HG02973 (cell line): Measurements from ENCODE around the gene RASD1.

Experiments
- ATAC-seq: cut with Tn5 transposase; IDR thresholded peaks from one replicate; pipeline ENCODE4 v1.9.1; 2021; ENCODE audit warnings: moderate library complexity; ENCODE audit not compliant: unreplicated experiment

RASD1 gene

DNA sequence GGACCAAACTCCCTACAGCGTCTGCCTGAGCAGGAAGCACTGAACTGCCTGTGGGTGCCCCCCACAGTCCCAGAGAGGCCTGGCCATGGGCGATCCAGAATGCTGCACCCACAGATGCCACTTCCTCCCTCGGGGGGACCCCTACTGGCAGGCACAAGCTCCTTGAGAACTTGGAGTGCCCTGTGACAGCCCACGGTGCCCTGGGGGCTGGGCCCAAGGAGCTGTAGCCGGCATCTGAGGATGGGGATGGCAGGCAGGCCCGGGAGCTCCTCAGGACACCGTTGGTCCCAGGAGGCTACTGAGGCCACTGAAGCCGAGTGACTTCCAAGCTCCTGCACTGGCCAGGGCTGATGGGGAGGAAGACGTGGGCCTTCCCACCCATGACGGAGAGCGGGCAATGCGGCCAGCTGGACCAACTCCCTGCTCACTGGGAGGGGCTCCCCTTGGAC is 15.1 kb upstream of the RASD1 start:
- no peak for ATAC-seq

DNA sequence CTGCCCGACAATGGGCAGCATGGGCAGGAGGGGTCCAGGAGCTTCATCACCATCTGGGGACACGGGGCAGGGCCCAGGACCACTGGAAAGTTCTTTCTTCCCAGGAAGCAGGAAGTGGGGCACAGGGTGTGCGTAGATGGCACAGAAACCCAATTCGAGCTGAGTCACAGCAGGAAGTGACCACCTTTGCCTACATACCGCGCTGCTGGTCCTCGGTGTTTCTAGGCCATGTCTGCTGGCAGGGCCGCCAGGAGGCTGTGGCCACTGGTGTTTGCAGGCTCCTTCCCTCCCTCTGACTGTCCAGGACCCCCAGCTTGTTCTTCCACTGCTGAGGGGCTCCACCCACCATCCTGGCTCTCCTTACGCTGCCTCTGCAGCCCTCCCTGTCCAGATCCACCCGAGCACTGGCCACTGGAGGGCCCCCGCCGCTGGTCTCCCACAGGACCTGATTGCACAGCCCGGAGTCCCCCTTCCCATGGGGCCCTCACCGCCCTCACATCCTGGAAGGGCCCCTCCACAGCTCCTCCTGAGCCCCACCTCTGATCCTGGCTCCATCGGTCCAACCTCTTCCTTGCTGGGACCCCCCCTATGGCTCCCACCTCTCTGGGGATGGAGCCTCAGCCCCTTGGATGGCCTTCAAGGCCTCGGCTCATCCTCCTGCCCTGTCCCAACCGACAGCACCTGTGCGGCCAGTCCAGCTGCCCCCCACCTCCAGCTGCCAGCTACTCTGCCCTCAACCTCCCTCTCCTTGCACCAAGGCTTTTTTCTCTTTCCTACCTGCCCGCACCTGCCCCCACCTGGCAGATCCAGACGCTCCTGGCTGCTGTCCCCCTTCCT is 14.5 kb upstream of the RASD1 start:
- no peak for ATAC-seq

DNA sequence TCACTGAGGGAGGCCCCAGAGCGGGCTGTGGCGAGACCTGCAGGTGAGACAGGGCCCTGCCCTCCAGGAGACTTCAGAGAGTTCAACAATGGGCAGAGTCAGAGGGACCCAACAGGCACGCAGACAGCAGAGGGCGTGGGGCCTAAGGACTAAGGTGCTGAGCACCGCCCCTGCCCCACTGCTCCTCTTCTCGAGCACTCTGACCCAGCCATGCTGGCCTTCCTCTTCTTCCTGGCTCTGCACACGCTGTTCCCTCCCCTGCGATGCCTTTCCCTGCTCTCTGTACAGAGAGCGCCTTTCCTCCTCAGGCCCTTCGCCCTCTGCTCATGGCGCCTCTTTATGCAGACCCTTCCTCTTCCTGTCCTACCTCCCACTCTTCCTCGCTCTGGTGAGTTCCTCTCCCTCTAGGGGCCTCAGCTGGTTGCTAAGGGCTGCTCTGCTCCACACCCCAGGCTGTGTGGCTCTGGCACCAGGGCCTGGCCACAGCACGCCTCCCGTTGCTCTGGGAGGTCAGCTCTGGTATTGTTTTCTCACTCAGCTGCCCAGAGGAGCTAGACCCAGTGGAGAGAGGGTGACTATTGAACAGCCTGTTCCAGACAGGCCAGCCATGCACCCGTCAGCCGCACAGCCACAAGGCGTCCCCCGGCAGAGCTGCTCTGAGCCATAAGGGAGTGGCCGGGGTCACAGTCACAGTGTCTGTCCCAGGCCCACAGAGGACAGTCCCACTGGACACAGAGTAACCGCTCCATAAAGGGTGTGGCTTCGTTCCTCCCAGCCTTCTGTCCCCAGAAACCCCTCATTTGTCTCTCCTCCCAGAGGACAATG is 13.6 kb upstream of the RASD1 start:
- no peak for ATAC-seq

DNA sequence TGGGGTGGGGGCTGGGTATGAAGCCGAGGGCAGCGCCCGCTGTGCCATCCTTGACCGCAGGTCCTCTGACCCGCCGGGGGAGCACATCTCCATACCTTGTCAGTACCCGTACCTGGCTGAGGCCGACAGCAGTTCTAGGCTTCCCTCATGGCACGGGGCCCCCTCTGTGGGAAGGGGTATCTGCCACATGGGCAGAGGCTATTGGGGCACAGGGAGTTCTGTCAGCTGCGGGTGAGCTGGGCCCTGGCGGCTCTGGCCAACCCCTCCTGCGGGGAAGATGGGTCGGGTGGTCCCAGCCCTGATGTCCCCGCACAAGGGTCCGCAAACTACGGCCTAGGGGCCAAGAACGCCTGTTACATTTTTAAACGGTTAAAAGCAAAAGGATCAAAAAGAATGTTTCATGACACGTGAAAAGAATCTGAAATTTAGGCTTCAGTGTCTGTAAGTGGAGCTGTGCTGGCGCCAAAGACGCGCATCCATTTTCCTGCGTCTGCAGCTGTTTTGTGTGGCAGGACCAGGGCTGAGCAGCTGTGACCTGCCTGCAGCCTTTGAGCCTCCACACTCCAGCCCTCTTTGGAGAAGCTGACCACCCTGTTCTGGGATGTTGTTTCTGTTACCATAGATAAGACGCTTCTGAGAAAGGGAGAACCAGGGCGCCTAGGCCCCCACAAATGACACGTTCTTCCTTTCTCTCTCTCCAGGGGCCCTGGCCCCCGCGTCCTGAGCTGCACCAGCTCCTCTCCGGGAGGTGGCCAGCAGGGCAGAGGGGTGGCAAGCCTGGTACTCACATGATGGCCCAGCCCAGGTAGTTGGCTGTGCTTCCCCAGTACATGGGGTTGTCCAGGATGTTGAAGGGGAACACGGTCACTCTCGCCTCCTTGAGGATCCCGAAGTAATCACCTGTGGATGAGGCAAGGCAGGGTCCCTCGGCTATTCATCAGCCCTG is 12.7 kb upstream of the RASD1 start:
- no peak for ATAC-seq

DNA sequence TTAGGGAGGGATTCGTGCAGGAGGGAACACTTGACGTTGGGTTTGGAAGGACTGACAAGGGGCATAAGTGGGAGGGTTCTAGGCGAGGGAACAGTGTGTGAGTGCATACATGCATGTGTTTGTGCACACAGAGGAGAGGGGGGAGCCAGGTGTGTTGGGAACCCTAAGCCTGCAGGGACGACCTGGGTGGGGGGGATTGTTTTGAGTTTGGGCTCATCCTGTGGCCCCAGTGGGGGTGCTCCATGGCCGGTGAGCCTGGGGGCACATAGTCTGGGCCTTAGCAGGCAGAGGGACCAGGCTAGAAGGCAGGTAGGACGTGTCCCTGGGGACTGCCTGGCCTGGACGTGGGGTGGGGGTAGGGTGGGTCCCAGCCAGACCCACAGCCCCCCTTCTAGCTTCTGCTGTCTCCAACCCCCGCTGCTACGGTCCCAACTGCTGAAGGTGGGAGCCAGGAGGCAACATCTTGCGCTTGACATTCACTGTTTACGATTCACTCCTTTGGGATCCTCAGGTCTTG is 11.9 kb upstream of the RASD1 start:
- ATAC-seq: no peak

DNA sequence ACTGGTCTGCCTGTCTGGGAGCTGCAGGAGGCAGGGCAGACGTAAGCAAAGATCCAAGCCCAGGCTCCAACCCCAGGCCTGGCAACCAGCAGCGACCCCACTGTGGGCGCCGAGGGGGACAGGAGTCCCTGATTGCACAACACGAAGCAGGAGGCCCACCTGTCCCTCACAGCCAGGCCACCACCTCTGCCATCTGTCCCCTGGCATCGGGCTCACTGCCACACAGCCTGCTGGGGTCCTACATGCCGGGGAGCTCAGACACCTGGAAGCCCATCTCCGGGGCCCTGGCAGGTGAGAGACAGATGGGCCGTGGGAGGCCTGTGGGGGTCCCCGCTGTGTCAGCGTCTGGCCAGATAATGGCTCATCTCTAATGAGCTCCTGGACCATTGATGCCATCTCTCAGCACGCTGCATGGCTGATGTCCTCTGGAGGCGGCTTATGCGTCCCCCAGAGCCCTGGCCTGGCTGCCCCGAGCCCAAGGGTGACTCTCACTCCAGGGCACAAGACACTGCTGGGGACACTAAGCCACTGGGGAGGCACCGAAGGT is 11.3 kb upstream of the RASD1 start:
- ATAC-seq: no peak

DNA sequence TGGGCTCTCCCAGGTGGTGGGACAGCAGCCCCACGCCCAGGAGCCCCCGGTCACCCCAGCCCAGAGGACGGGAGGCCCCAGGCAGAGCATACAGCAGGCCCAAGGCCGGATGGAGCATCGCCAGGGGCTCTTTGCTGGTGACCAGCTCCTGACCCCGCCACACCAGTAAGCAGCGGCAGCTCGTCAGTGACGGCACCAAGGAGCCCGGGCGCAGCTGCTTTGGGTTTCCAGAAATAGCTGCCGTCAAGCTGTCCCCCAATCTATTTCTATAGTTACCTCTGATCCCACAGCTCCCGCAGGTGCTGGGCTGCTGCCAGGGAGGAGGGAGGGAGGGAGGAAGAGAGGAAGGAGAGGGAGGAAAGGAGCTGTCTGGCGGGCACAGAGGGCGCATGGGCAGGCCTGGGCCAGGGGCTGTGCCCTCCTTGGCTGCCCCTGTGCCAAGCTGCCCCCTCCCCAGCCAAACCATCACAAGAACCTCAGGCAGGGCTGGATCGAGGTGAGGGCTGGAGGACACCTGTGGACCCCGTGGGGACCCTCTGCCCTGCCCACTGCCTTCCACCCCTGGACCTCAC is 10.8 kb upstream of the RASD1 start:
- no peak for ATAC-seq

DNA sequence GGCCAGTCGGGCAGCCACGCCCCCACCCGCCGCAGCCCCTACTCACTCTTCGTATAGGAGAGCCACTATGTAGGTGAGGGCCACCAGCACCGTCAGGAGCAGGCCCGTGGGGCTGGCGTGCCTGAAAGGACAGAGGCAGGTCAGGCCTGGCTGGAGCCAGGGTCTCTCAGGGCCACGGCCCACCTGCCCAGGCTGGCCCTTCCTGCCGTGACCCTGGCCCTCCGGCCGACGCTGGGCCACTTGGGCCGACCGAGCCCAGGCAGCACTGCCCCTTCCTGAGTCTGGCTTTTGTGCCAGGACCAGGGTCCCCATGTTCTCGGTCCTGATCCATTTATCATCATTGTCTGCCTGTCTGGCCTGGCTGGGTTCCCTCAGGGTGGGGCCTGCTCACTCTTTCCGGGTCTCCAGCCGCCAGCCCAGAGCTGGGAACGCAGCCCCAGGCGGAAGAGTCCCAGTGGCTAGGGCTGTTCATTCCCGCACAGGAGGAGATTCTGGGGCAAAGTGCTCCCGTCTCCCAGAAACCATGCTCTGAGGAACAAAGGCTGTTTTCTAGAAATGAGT is 10.1 kb upstream of the RASD1 start:
- ATAC-seq: no peak

DNA sequence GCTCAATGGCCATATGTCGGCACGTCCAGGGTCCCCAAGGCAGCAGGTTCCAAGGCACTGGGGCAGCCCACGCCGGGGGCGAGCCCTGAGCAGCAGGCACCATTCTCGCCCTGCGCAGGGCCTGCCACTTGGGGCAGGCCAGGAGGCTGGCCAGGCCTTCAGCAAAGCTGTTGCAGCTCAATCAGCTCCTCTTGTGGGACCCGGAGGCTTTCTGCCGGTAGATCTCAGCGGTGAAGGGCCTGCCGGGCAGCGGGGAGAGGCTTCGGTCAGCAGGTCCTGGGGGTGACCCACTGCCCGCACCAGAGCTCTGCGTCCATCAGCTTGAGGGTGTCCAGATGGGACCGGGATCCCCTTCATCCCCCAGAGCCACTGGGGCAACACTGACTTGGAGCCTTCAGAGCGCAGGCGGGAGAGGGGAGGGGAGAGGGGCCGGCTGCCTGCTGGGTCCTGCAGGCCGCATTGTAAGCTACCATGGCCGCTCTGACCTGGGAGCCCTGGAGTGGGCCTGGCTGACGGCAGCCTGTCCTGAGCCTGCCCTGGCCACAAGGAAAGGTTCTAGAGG is 9.5 kb upstream of the RASD1 start:
- no peak for ATAC-seq

DNA sequence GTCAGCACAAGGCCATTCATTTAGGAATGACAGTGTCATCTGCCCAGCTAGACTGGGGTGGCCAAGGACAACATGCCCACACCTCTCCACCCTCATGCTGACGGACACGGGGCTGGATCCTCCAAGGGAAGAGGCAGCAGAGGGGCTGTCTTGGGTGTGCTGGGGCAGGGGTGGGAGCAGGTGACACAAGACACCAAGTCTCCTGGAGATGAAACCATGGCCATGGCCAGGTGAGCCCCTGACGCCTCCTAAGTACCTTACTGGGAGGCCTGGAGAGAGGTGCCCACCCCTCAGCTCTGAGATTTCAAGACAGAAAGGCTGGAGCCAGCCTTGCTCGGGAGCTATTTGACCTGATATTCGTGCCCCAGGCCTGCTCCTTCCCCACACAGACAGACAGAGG is 9.0 kb upstream of the RASD1 start:
- ATAC-seq: no peak

DNA sequence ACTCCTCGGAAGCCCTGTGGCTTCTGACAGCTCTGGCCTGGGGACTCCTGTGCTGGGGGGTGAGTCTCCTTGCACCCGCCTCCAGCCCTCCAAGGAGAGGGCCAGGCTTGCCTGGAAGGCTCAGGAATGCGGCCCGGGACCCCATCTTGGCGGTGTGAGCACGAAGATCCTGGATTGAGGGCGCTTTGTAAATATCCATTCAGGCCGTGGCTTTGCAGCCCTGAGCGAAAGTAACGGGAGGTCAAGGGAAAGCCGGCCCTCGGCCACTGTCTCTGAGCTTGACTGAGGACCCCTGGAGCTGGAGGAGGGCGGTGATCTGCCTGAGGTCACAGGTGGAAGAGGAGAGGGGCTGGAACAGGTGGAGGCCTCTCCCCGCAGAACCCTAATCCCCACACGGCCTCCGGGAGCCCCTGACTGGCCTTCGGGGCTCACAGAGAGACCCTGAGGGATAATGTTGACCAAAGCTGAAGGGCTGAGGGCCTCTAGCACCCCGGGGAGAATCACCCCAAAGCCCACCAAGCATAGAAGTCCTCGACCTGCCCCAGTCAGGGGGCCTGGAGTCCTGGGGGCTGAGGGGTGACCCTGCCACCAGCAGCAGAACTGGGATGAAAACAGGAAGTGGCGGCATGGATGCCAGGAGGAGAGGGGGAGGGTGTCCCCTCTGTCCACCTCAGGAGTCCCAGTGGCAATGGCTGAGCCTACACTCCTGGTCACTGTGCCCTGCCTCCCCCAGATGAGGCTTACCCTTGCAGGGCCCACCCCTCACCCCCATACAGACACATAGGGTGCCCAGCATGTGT is 8.3 kb upstream of the RASD1 start:
- no peak for ATAC-seq

DNA sequence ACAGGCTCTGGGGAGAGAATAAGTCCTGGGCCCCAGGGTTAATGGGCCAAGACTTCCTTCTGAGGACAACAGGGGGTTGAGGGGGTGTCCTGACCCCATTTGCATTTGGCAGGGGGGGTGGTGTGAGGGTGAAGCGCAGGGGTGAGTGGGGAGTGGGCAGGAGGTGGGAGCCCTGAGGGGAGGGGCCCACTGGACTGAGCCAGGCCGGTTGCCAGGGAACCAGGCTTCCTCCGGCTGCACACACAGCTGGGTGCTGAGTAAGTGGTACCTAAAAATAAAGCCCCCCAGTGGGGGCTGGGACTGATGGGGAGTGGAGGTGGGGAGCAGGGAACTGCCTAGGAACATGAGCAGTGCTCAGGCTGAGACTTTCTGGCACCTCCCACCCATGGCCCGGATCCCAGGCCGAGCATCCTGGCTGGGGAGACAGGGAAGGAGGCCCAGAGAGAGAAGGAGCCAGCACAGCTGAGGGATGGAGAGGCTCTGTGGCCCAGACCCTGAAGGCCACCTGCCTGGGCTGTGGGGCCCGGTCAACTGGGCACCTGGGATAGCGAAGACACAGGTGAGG is 7.5 kb upstream of the RASD1 start:
- ATAC-seq: no peak

DNA sequence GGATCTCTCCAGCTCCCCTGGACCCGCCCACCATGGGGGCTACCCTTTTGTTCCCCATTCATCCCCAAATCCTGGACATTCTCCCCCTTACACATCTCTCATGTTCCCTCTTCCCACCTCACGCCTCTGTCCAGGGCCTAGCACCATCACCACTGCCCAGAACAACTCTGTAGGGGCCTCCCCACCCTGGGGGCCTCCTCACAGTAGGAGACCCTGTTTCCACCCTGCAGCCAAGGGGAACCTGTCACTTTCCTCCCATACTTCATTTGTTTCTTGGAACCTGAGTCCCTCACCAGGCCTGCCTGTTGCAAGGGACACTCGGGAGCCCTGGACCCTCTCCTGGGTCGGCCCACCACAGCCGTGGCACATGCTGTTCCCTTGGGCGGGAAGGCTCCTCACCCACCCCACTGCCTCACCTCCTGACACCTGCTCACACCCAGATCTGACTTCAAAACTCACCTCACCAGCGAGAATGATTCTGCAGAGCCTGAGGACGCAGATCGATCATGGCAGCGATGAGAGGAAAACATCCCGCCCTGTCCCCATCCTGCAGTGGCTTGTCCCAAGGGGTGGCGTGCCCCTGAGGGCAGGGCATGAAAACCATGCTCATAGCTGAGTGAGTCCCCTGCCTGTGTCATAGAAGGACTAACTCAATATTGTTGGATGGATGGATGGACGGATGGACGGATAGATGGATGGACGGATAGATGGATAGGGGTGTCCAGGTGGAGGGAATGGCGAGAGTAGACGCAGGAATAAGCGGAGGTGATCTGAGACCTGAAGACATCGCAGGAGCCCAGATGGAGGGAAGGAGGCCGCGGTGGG is 6.8 kb upstream of the RASD1 start:
- no peak for ATAC-seq

DNA sequence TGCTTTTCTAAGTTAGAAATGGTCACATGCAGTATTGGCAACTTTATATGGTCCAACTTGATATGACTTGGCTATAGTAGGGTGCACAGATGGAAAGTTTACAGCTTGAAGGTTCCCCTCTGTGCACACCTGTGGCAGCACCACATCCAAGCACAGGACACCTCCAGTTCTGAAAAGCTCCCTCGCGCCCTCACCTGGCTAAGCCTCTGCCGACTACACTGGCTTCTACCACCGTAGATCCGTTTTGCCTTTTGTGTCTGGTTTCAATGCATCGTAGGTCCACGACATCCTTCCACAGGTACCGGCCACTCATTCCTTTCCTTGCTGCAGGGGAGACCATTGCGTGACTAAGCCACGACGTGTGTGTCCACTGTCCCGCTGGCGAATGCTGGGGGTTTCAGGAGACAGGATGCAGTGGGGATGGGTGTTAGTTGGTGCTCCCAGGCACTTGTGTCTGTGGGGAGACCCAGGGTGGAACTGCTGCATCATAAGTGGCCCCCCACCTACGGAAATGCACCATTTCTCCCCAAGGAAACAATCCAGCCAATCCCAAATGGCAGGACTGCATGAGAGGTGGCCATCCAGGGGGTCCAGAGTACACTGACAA is 4.9 kb upstream of the RASD1 start:
- ATAC-seq: no peak

DNA sequence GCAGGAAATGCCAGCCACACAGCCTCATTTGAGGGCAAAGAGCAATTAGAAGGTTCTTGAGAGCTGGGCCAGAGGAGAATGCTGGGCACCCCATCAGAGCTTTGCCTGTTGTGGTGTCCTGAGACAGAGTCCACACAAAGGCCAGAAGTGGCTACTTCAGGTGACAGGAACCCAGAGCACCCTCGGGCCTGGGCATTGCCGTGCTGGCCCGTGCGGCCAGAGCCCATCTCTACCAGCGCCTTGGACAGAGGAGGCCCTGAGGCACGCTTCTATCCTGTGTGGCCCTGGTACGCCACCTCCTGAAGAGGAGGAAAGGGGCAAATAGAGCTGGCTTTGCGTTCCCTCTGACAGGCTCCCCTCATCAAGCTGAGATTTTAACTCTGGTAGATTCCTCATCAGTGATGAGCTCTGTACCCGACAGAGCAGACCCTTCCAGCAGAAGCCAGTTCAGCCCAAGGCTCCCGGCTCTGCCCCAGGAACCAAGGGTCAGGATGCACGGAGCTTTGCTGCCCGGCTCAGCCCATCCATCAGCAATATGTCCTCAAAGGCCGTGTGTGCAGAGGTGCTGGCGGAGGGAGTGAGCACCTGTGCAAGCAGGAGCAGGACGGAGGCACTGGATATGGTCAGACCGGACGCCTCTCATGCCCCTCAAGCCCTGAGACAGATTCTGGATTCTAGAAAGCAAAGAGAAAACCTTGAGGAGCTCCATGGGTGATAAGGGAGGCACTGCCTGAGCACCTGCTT is 3.4 kb upstream of the RASD1 start:
- no peak for ATAC-seq

DNA sequence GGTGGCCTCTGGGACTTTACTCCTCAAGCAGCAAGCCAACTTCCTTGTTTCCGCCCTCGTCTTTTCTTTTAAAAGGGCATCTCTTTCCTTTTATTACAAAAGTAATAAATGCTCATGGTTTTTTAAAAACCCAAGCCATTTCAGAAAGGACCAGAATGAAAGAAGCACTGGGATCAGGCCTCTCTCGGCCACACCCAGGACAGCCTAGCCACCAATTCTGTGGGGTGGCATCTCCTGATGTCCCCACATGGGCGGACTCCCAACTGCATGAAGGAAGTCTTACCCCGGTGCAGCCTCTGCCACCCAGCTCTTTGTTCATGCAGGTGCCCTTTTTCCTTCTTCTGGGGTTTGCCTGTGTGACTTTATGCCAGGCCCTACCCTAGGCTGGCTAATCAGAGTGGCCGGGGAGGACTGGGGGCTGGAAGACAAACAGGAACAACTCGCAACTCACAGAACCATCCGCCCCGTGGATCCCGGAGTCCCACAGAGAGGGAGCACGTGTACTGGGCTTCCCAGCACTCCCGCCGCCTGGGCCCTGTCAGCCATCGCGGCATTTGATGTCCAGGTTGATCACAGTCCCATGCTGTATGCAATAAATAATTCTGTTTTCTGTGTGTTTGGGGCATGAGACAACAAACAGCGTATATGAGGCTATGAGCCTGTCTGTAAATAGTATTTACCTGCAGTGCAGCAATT is 2.6 kb upstream of the RASD1 start:
- ATAC-seq: no peak
